ENCODE measurements around the gene ZNFX1.
"Not testable (repeated sequence)": the region's sequence is repeated elsewhere in the genome, so short reads cannot be mapped to it uniquely, and the experiment has no call there.

ZNFX1 gene

DNA sequence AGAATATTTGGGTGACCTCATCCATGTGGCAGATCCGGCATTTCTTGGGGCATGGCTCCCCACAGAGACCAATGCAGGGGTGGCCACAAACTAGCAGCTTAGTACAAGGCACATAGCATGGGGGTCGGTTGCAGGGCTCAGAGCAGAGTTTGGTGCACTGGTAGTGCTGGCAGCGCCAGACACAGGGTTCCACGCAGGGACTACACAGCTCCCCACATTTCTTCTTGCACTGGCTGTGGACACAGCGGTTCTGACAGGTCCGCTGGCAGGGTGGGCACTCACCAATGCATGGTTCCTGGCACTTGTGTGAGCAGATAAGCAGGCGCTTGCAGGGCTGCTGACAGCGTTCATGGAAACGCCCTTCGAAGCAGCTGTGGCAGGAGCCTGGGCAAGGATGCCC, 29.6 kb downstream of the ZNFX1 start:
- no peak for DNase-seq (ENCODE audit: low read depth, low spot score)

DNA sequence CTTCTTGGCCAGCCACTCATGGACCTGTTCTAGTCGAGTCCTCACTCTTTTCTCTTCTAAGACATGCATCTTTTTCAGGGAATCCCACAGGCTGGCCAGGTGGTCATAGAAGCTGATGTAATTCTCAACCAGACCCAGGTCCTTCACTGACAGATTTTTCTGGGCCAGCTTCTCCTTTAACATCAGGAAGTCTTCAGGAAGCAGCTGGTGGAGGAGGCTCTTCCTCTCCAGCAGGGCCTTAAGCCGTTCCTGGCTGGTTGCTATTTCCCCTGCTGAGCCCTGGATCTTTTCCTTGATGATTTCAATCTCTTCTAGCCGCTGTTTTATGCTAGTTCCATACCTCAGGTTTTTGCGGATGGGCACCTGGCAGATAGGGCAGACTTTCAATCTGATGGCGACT, 30.1 kb downstream of the ZNFX1 start:
- DNase-seq (ENCODE audit: low read depth, low spot score), result no peak

DNA sequence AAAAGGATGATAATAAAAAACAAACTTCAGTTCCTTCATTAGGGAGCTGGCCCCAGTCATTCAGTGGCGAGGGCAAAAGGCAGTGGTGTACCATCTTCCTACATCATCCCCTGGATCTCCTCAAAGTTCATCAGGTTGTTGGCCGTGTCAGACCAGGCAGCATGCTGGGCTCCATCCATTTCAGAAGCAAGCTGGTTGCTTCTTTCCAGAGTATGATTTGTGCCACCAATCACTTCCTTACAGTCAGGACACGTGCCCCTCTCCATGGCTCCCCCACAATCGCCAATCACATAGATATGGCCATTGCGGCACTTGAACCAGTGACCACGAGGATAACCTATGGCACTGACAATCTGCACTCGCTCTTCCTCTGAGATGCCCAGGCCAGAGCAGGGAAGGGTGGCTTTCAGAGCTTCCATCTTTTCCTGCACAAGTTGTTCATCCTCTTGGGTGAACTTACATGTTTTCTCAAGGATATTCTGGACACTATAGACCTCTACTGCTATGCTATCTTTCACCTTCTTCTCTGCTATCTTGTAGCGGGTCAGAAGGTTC, 30.6 kb downstream of the ZNFX1 start:
- no peak for DNase-seq (ENCODE audit: low read depth, low spot score)

DNA sequence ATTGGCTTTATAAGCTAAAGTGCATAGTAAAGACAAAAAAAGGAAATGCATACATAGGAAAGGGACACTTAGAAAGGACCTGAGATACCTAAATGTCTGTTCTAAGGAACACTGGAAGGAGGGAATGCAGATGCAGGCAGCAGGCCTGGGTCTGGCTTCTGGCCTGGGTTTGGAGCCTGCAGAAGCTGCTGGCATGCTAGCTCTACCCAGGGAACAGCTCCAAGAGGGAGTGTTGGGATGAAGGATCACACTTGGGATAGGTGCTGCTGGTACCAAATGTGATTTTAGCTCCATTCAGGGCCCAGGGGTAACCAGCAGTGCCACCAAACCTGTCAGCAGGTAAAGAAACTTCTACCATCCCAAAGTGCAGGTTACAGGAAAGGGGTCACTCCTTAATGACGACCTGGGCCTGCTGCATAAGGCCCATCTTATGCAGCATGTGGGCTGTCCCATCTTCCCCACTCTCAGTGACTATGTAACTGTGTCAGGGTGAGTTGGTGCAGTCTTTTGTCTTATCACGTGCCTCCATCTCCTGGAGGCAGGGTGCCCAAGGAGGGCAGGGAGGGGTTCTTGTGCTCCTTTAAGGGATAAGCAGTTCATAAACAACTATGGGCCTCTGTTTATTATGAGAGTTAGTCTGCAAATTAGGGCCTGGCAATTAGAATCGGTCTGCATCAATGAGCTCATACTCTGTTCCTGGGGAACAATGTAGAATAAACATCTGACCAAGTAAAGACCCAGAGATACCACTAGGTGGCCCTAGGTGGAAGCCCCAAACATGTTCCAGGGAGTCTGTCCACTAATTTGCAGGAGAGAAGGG, 31.7 kb downstream of the ZNFX1 start:
- DNase-seq (ENCODE audit: low read depth, low spot score), result no peak

DNA sequence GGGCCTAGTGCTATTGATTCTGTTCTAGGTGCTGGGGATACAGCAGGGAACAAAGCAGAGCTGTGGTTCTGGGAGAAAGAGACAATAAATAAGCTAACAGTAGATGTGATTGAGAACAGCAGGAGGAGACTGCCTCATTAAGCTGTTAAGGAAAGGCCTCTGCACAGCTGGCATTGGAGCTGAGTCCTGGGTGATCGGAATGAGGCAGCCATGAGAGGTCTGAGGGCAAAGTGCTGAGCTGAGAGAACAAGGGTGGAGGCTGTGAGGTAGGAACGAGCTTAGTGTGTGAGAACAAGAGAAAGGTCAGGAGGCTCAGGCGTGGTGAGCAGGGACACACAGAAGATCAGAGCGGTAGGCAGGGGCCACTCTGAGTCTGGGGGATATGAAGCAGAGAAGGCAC, 40.3 kb downstream of the ZNFX1 start:
- DNase-seq (ENCODE audit: low read depth, low spot score), result no peak

DNA sequence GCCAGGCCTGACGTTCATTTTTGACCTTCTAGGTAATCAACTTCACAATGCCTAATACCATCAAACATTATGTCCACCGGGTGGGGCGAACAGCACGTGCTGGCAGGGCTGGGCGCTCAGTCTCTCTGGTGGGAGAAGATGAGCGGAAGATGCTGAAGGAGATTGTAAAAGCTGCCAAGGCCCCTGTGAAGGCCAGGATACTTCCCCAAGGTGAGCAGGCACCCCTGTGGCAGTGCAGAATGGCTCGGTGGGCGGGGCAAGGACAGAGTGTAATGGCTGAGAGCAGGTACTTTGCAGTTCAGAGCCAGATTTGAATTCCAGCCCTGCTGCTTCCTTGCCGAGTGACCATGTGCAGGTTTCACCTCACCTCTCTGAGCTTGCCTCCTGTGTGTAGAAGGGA, 41.6 kb downstream of the ZNFX1 start:
- no peak for DNase-seq (ENCODE audit: low read depth, low spot score)

DNA sequence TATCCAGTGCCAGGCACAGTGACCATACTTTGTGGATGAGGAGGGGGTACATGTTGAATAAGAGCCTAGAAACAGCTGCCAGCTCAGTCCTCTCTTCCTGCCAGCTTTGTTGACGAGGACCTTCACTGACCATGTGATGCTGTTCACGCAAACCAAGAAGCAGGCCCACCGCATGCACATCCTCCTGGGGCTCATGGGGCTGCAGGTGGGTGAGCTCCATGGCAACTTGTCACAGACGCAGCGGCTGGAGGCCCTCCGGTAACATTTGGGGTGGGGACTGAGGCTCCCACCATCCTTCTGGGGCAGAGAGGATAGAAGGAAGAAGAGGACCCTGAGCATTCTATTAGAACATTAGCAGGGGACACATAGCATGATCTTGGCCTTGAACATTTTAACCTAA, 43.0 kb downstream of the ZNFX1 start:
- no peak for DNase-seq (ENCODE audit: low read depth, low spot score)

DNA sequence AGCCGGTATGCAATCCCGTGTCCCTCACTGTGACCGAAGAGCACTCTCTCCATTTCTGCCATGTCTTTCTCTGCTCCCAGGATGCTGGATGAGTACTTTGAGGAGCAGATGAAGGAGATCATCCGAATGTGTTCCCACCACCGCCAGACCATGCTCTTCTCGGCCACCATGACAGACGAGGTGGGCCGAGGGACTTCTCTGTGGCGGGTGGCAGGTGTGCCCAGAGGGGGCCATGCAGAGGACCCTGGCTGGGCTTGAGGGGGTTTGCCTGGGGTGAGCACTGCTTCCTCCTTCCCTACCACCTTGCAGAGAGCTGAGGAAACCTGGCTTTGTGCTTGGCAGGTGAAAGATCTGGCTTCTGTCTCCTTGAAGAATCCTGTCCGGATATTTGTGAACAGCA, 44.6 kb downstream of the ZNFX1 start:
- no peak for DNase-seq (ENCODE audit: low read depth, low spot score)

DNA sequence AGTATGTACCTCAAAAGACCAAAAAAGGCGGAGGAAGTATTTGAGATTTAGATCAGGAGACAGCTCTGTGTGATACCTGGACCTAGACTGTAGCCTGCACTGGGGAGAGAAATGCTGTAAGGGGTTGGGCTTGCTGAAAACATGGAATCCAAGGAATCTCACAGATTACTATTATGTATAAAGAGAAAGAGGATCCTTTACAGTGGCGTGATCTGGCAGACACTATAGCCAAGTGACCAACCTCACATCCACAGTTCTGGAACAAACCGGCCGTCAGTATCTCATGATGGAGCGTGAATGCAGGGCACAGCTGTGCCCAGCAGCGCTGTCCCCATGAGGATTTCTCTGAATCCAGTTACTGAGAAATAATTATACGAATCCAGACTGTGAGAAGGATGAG, 46.4 kb downstream of the ZNFX1 start:
- no peak for DNase-seq (ENCODE audit: low read depth, low spot score)

DNA sequence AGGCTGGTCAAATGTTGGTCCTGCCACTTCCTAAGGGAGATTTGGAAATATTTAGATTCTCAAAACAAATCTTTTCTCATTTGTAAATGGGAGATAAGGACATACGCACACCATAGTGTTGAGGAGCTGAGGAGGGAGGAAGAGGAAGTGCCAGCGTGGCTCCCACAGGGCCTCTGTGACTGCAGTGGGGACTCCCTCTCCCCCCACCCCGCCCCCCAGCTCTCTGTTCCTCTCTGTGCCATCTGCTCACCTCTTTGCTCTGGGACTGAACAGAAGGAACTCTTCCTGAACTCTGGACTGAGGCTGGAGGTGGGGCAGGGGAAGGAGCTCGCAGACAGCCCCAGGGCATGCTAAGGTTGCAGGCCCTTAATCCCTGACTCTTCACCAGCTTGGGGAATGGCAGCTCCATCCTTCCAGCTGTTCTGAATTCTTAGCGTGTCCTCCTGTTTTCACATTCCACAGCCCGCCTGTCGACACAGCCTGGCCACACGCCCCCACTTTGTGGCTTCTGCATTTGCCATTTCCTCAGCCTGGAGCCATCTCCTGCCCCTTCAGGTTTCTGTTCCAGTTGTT, 47.2 kb downstream of the ZNFX1 start:
- DNase-seq (ENCODE audit: low read depth, low spot score), result no peak

DNA sequence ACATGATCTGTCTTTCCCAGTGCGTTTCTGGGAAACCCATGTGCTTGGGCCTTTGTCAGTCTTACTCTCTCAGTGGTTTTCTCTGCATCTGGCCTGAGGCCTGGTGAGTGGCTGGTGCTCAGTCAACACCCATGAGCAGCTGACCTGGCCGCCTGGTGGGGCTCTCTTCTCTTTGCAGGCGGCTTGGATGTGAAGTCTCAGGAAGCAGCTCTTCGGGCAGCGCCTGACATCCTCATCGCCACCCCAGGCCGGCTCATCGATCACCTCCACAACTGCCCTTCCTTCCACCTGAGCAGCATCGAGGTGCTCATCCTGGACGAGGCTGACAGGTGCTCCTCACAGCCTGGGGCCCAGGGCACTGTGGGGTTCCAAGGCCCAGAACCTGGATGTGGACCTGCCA, 47.8 kb downstream of the ZNFX1 start:
- no peak for DNase-seq (ENCODE audit: low read depth, low spot score)

DNA sequence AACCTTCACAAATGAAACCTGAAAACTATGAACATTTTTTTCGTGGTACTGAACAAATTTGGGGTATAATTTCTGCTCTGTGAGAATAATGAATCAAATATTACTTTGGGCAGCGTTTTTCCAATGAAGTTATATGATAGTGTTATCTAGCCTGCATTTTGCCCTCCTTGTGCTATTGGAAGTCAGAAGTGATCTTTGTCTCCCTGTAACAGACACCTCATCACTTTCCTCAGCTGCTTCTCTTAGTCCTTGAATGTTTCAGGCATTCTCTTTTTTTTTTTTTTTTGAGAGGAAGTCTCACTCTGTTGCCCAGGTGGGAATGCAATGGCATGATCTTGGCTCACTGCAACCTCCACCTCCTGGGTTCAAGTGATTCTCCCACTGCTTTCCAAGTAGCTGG, 48.5 kb downstream of the ZNFX1 start:
- no peak for DNase-seq (ENCODE audit: low read depth, low spot score)

DNA sequence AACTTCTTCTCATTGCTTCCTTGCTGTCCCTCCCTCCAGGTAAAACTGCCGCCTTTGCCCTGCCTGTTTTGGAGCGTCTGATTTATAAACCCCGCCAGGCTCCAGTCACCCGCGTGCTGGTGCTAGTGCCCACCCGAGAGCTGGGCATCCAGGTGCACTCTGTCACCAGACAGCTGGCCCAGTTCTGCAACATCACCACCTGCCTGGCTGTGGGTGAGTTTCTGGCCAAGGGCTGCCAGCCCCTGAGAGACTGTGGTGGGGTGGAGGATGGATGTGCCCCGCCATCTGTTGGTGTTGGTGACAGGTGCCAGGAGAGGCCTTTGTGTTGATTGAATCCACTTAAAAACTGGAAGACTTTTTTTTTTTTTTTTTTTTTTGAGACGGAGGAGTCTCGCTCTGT, 49.2 kb downstream of the ZNFX1 start:
- no peak for DNase-seq (ENCODE audit: low read depth, low spot score)

DNA sequence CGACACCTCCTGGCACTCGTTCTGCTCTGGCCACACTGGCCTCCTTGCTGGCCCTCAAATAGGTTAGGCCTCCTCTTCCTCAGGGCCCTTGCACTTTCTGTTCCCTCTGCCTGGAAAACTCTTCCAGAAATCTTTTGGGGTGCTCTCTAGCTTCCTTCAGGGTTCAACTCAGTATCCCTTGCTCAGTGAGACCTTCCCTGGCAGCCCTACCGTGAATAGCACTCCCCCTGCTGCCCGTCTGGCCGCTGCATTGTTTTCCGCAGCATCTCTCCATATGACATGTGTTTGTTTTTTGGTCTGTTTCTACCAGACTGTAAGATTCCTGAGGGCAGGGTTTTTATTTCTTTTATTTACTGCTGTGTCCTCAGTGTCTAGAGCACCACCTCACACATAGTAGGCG, 52.0 kb downstream of the ZNFX1 start:
- no peak for DNase-seq (ENCODE audit: low read depth, low spot score)

DNA sequence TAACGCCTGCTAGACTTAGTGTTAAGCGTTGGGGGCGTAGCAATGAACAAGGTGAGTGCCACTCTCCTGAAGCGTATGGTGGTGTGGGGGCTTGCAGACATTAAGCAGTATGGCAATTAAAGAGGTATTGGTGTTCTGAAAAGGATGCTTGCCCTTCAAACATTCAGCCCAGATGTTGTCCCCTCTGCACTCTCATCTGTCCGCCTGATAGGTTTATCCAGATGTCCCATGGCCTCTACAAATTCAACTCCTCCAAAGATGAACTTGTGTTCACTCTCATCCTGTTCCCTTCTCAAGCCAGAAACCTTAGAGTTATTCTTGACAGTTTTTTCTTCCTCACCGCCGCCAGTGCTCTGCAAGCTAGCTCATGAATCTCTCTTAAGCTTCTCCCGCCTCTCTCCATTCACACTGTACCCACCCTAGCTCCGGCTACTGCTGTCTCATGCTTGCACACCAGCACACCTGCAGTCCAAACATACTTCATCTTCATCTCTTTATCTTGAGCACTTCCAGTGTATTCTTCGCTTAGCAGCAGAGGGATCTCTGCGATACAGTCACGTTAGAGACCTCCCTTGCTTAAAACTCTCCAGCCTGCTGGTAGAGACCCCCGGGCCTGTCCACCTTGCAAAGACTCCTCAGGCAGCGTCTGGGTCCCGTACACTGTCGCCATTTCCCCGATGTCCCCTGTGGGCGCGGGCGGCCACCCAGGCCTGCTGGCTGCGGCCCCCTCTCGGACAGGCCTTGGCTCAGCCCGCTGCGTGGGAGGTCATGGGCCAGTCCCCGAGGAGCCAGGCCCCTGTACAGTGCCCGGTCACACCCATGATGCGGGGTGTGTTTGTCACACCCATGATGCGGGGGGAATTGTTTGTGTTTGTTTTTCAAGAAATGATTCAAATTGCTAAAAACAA, 57.7 kb downstream of the ZNFX1 start:
- DNase-seq (ENCODE audit: low read depth, low spot score), result no peak

DNA sequence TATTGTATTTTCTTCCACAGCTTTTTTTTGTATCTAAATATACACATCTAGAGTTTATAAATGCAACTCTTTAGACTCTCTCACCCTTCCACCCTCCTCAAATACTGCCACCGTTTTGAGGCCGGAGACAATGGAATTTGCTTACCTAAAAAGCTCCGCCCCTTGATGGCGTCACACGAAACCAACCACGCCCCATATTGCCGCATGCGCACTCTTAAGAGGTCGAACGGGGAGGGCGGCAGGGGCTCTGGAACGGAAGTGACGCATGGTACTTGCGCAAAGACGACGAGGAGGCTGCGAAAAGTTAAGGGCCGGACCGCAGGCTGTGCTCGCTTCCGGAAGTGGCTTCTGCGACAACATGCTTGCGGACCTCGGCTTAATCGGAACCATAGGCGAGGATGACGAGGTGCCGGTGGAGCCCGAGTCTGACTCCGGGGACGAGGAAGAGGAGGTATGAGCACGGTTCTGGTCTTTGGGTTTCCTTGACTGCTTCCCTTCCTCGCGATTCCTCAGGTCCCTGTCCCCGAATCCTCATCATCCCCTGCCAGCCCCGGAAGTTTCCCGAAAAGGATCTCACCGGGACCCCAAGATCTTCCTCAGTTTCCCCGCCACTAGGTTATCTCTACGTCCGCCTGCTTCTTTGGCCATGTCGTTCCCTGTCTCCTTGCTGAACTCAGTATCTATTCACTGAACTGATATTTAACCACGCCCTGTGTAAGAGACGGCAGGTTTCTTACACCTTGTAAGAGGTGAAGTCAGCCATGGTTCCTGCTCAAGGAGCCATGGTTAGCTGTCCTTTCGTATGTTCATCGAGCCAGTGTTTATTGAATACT, 58.5 kb downstream of the ZNFX1 start, which contains the start of gene DDX27:
Gene DDX27 (plus strand): TSS at position 326 of the 833 bp plus-strand sequence. CDS start 33 bp downstream, at position 359.
- DNase-seq (ENCODE audit: low read depth, low spot score), result peak; percentile 97

DNA sequence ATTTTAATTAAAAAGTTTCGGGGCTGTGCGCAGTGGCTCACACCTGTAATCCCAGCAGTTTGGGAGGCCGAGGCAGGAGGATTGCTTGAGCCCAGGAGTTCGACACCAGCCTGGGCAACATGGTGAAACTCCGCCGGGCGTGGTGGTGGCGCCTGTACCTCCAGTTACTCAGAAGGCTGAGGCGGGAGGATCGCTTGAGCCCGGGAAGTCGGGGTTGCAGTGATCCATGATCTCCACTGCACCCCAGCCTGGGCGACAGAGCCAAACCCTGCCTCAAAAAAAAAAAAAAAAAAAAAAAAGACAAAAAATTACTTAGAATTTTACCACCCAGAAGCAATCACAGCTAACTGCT, 59.1 kb downstream of the ZNFX1 start:
- not testable (repeated sequence) for DNase-seq (ENCODE audit: low read depth, low spot score)

DNA sequence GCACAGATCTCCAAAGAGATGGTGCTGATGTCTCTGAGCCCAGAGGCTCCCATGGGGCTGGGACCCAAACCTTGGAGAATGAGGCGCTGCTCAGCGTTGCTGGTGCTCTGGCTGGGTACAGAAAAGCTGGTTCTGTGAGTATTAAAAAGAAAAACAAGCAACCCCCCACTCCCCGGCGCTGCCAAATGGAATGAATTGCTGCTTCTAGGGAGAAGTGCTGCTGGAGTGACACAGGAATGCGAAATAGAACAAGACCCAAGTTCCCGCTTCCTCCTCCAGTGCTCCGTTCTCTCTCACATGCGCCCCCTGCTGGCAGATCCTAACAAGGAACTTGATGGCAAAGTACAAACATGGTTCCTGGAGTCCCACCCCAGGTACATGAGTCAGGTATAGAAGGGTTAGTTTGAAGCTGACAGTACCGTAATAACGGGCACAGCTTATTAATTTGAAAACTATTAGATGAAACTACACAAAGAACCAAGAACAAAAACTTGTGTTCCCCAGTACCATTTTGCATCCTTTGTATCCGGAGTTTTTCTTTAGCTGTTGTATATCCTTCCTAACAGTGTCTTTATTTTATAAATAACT, 60.8 kb downstream of the ZNFX1 start:
- DNase-seq (ENCODE audit: low read depth, low spot score), result peak; percentile 53

DNA sequence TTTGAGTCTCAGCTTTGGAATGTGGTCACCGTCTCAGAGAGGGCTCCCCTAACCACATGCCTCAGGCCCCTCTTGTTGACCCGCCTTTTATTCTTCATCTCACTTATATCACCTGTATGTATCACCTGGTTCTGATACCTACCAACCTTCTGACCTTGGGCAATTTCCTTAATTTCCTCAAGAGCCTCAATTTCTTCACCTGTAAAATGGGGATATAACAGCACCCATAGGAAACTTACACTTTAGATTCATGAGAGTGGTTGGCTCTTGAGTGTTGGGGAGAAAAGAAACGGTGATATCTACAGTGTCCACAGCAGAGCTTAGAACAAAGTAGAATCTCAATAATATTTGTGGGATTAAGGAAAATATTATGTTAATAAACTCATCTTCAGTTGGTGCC, 62.6 kb downstream of the ZNFX1 start:
- no peak for DNase-seq (ENCODE audit: low read depth, low spot score)

DNA sequence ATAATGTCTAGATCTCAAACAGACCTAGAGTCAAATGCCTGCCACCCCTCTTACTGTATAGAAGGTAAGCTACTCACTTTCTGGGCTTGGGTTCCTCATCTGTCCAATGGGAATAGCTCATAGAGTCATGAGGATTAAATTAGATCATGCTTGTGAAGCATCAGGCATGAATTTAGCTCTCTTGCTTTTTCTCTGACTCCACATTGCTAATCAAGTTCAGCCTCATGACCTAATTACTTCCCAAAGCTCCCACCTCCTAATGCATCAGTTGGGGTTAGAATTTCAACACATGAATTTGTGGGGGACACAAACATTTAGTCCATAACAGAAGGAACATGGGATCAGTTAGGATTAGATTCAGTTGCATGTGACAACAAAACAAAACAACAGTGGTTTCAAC, 63.3 kb downstream of the ZNFX1 start:
- no peak for DNase-seq (ENCODE audit: low read depth, low spot score)

DNA sequence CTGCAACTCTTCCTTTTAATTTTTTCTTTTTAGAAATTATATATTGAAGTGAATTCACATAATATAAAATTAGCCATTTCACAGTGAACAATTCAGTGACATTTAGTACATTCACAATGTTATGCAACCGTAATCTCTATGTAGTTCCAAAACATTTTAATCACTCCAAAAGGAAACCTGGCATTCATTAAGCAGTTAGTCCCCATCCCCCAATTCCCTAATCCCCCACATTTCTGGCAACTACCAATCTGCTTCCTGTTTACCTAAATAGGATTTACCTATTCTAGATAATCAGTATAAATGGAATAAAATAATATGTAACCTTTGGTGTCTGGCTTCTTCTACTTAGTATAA, 67.1 kb downstream of the ZNFX1 start:
- no peak for DNase-seq (ENCODE audit: low read depth, low spot score)

Measured in brain pericyte (primary cell).